ENCODE measurements around the gene ARHGAP32.
A peak's percentile ranks its signal among the peaks of the same experiment; 100 is the strongest.

Gene ARHGAP32

GRCh38 chr11:128947773-128948172 lies 244.4 kb downstream of the ARHGAP32 start:
- DNase-seq, result no peak

DNA sequence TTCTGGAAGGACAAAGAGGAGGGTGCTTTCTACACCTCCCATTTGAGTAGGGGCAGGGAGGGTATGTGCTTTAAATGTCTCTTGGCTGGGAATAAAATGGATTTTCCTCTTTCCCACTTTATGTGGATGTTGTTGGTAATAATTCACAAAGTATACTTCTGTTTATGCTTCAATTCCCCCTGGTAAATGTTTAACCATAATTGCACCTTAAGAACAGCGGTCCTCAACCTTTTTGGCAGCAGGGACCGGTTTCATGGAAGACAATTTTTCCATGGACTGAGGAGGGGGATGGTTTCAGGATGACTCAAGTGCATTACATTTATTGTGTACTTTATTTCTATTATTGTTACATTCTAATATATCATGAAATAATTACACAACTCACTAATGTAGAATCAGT lies 245.5 kb downstream of the ARHGAP32 start:
- no peak for DNase-seq

DNA sequence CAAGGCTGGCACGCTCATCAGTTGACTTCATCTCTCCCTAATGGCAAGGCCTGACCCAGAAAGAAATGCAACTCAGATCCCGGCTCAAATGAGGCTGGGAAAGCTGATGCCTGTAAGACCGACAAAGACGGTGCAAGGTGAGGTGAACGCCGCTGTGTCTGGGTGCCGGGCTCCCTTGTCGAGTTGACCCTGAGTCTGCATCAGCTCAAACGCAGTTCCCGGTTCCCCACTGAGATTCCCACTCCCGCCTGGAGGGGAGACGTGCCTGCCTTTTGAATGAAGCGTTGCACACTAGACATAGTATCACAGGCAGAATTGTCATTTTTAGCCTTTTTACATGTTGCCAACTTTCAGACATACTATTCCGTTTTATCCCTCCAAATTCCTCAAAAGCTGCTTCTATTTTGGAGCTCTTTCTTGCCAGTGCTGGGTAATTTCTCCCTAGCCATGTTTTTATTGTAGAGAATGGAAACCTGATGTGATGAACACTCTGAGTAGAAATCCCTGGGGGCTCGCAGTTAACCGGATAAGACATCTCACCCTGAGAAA lies 248.6 kb downstream of the ARHGAP32 start:
- no peak for DNase-seq

GRCh38 chr11:128942817-128943427 lies 249.2 kb downstream of the ARHGAP32 start, which contains the start of gene TP53AIP1:
TP53AIP1 (minus strand) TSS chr11:128942871; CDS start chr11:128937818, 5,053 bp downstream.
- no peak for DNase-seq

DNA sequence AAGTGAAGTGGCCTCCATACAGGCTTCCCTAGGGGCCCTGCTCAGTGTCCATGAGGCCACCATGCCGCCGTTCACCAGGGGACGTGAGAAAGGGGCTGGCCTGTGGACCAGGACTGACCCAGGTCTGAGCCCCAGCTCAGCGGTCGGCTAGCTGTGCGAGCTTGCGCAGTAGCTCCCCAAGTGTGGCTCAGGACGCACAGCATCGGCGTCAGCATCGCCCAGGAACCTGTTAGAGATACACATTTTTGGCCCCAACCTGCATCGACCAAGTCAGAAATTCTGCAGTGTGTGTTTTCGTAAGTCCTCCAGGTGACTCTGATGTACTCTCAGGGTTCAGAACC lies 249.9 kb downstream of the ARHGAP32 start:
- no peak for DNase-seq

DNA sequence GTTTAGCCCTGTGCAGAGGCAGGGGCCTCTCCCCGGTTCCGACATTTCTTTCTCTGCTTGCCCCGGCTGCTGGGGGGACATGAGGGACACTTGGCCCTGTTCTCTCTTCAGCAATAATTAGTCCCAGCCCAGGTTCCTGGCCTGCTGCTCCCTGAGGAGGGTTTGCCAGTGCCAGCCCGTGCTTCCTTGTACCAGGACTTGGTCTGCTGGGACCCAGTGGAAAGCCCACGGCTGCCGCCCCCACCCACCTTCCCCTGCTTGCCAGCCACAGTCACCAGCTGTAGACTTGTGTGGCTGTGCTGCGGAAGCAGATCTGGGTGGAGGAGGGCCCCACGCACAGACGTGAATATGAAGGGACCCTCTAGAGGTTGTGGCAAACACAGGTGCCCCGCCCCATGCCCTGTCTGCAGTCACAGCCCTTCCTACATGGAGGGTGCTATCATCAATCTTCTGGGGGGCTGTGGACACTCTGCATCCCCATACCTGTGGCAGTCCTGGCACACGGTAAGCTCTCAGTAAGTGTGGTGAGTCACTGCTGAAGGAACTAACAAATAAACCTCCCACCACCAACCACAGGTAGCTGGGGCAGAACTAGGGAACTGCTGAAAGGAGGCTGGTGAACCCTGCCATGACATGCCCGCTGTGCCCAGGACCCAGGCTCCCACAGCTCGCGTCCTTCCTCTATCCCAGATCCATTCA lies 250.4 kb downstream of the ARHGAP32 start:
- DNase-seq, result no peak

DNA sequence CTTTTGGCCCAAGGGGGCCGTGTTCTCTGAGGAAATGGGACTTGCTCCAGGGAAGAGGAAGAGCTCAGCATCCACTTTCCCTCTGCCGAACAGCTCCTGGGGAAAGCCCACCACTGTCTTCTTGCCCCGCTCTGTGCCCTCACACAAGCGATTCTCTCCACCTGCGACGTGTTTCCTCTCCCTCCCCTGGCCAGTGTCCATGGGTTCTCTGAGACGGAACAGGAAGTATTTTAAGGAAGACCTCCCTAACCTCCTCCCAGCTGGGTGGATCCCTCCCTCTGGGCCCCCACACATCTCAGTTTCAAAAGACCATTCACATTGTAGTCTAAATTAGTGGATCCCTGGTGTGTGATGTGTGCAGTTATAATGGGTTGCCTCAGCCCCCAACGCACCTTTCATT lies 251.0 kb downstream of the ARHGAP32 start:
- no peak for DNase-seq

DNA sequence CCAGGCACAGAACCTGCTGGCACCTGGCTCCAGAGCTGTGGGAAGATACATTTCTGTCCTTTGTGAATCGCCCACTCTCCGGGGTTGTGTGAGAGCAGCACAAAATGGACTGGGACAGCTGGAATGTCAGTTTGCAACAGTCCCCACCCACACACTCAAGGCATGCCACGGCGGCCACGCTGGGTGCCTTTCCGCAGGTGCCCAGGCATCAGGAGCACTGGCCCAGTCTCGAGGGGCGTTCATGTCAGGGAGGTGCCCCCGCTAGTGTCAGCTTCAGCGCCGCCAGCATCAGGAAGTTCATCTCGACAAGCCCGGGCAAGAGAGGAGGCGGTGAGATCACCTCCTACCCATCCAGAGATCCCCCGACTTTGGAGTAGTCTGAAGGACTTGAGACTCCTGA lies 251.5 kb downstream of the ARHGAP32 start:
- DNase-seq, result no peak

DNA sequence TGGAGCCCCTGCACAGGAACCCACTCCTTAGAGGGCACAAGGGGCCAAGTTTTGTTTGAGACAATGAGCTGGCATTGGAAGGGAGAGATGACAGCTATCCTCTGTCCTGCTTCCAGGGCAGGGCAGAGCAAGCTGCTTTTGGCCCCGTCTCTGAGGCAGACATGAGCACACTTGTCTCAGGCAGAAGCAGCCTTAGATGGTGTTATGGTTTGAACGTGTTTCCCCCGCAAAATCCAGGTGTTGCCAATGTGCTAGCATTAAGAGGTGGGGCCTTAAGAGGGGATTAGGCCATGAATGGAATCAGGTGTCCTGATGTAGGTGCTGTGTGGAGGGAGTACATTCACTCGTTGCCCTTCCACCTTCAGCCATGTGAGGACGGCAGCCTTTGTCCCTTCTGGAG lies 252.0 kb downstream of the ARHGAP32 start:
- DNase-seq, result no peak

DNA sequence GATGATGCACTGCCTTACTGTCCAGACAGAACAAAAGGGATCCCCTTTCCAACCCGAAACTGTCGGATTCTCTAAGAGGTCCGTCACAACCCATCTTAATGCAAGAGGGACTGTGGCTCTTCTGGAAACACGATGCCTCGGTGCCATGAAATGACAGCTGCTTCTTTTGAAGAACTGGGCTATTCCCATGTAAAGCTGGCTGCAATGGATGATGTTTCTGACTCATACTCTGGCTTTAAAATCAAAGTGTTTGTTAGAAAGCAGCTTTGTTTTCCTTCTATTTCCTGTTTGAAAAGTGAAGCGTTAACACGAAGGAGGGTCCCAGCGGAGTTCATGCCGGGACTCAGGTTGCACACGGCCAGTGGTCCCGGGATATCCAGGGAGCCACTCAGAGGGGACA lies 252.5 kb downstream of the ARHGAP32 start:
- DNase-seq, result no peak

- no peak for DNase-seq
These were observed 253.8 kb downstream of the ARHGAP32 start for GRCh38 chr11:128938156-128938885.

DNA sequence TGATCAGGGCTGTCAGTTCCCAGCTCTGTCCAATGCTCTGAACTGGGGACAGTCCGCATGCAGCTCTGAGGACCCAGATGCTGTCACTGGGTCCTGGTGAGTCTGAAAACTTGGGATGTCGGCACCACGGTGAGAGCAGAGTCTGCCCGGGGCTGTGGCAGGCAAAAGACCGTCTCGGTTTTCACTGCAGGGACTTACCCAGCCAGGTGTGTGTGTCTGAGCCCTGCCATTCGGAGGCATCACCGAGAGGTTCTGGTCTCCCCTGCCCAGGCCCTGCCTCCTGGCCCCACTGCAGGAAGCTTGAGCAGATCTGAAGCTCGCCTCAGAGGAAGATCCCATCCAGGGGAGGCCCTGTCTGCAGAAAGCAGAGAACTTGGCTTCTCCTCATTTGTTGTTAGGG lies 254.6 kb downstream of the ARHGAP32 start:
- DNase-seq, result no peak

DNA sequence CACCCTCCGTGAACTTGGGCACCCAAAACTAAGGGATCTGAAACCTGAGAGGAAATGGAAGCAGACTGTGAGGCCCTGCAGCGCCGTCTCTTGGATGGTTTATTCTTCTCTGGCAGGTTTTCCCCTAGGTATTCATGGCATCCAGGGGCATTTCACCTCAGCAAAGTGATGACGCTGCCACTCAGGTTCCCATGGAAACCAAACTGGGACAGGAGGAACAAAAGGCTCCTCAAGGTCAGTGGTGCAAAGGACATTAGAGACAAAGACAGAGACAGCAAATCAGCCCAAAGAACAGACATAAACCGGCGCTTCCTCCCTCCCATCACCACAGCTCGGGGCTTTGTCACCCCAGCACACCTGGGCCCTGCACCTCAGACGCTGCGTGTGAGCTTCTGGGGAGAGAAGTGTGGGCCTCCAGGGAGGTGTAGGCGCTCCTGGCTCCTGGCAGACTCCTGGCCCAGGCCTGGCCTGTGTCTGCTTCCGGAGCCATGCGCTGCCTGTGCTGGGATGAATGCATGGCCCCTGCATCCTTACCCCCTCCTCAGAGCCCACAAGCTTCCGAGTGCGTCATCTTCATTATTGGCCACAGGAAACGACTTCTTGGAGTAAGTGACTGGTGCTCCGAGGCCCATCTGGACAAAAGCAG lies 255.4 kb downstream of the ARHGAP32 start:
- no peak for DNase-seq

- DNase-seq, result no peak
These were observed 257.2 kb downstream of the ARHGAP32 start for GRCh38 chr11:128934926-128935325.

- DNase-seq, result no peak
These were observed 257.8 kb downstream of the ARHGAP32 start for GRCh38 chr11:128934351-128934750.

GRCh38 chr11:128933481-128934178 lies 258.5 kb downstream of the ARHGAP32 start:
- DNase-seq, result peak; percentile 58 to 69

DNA sequence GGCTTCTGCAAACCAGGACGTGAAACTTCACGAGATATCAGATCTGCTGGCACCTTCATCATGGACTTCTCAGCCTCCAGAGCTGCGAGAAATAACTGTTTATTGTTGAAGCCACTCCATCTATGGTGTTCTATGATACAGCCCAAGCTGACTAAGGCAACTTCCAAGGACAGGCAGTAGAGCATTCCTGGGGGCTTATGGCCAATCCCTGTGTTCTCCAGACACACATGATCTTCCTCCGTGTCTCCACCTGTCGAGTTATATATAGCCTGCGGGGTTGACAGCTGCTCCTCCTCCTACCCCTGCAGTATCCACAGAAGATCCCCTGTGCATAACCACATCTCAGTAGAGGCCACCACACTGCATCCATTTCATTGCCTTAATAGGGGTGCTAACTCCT lies 260.5 kb downstream of the ARHGAP32 start:
- no peak for DNase-seq

GRCh38 chr11:128931066-128931465 lies 261.1 kb downstream of the ARHGAP32 start:
- DNase-seq, result no peak

- no peak for DNase-seq
These were observed 262.1 kb downstream of the ARHGAP32 start for GRCh38 chr11:128929991-128930390.

- DNase-seq, result no peak
These were observed 262.7 kb downstream of the ARHGAP32 start for GRCh38 chr11:128929468-128929867.

DNA sequence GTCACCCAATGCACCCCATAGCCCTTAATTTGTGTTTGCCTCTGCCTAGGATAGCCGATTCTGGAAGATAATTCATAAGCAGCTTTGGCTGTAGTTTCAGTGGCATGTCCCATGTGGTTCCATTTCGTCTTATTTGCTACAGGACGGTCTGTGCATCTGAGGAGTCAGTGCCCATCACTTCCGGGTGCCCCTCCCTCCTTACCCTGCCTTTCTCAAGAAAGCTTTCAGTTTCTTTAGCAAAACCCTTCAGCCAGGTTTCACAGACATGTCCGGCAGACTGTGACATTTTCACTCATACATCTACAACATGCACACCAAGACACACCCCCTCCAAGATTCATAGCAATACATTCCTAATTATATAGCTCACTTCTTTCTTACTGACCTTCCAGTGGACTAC lies 263.7 kb downstream of the ARHGAP32 start:
- no peak for DNase-seq

DNA sequence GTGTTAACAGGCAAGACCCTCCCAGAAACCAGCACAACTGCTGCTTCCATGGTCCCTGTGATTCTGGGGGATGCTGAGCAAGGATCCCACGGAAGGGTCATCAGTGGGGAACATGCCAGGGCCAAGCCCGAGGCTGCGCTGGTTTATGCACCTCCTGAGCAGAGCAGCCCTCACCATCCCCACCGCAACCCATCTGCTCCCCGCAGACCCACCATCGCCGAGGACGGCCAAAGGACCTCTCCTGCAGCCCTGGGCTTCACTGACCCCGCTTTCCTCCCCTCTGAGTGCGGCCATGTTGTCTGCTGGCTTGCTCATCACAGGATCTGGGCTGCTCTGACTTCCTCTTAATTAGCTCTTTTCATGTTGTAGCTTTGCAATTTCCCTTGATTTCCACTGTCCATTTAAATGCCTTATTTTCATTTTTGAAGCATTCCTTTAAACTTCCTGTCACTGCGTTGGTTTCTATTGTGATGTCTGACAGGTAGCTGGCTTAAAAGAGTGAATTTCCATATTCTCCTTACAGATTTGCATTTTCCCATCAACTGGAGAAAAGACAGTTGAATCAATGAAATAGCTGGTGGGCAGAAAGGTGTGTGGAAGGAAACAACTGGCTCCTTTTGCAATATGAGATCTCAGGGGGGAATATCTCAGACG lies 264.3 kb downstream of the ARHGAP32 start:
- DNase-seq, result no peak

All from Kasumi-1 (cell line).